Measurements from ENCODE around the gene GALNT4.

Gene GALNT4

GRCh38 chr12:89513544-89513943, 11.1 kb downstream of the GALNT4 start:
- no peak overlapping the region for H3K4me3 ChIP-seq (replicated peaks; ENCODE audit: low read depth, low read length)
- no peak for DNase-seq (ENCODE audit: low read depth)
- TF ChIP-seq, protein P1, sequence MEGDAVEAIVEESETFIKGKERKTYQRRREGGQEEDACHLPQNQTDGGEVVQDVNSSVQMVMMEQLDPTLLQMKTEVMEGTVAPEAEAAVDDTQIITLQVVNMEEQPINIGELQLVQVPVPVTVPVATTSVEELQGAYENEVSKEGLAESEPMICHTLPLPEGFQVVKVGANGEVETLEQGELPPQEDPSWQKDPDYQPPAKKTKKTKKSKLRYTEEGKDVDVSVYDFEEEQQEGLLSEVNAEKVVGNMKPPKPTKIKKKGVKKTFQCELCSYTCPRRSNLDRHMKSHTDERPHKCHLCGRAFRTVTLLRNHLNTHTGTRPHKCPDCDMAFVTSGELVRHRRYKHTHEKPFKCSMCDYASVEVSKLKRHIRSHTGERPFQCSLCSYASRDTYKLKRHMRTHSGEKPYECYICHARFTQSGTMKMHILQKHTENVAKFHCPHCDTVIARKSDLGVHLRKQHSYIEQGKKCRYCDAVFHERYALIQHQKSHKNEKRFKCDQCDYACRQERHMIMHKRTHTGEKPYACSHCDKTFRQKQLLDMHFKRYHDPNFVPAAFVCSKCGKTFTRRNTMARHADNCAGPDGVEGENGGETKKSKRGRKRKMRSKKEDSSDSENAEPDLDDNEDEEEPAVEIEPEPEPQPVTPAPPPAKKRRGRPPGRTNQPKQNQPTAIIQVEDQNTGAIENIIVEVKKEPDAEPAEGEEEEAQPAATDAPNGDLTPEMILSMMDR (IDR thresholded peaks at IDR 0.05; ENCODE audit: low read length, missing control alignments) = no peak

- TF ChIP-seq, protein P1 (IDR thresholded peaks at IDR 0.05; ENCODE audit: low read length, missing control alignments) = no peak
- peak; percentile 17 for DNase-seq (ENCODE audit: low read depth)
- no peak overlapping the region for H3K4me3 ChIP-seq (replicated peaks; ENCODE audit: low read depth, low read length)
Measured at GRCh38 chr12:89507015-89507824, 17.4 kb downstream of the GALNT4 start.

DNA sequence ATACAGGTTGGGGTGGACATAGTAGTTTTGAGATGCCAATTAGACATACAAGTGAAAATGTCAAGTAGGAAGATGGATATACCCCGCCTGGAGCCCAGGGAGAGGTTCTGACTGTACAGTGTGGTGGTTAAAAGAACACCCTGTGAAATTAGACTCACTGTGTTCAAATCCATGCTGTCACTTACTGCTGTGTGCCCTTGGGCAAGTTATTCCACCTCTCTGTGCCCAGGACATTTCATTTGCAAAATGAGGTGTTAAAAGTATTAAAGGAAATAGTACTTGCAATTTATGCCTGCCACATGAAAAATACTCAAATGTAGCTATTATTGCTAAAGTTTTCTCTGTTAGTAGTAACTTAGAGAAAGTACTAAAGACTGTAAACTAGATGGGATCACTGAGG, 18.5 kb downstream of the GALNT4 start:
- no peak for DNase-seq (ENCODE audit: low read depth)
- TF ChIP-seq, protein P1 (IDR thresholded peaks at IDR 0.05; ENCODE audit: low read length, missing control alignments) = no peak
- H3K4me3 ChIP-seq (replicated peaks; ENCODE audit: low read depth, low read length) = no peak overlapping the region

DNA sequence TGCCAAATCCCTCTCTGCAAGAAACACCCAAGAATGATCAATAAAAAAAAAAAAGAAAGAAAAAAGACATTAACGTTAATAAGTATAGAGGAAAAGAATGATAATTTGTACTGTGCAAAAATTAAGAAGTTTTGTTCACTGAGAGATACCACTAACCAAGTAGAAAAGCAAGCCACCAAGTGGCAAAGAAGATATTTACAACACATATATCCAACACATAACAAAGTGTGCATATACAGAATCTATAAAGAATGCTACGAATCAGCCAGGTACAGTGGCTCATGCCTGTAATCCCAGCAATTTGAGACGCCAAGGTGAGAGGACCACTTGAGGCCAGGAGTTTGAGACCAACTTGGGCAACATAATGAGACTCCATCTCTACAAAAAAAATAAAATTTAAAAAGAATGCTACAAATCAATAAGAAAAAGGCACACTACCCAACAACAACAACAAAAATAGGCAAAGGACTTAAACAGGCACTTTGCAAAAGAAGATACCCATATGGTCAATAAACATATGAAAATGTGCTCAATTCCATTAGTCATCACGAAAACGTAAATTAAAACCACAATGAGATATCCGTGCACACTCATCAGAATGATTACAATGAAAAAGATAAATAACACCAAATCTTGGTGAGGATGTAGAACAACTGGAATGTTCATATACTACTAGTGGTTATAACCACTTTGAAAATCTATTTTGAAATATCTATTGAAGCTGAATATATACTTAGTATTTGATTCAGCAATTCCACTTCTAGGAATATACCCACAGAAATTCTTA, 19.8 kb downstream of the GALNT4 start:
- H3K4me3 ChIP-seq (replicated peaks; ENCODE audit: low read depth, low read length) = no peak overlapping the region
- TF ChIP-seq, protein P1 (IDR thresholded peaks at IDR 0.05; ENCODE audit: low read length, missing control alignments) = peak; percentile 13
- peak; percentile 50 for DNase-seq (ENCODE audit: low read depth)

DNA sequence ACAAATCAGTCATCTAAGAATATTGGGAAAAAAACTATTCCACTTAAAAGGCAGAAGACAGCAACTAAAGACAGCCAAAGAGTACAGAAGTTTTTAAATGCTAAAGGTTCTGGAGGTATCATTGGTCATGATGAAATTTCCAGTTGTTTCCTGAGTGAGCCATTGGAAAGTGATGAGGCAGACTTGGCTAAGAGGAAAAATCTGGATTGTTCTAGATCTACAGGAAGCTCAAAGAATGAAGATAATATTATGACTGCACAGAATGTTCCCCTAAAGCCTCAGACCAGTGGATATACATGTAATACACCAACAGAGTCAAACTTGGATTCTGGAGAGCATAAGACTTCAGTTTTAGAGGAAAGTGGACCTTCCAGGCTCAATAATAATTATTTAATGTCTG, 22.8 kb downstream of the GALNT4 start:
- peak; percentile 37 for DNase-seq (ENCODE audit: low read depth)
- H3K4me3 ChIP-seq (replicated peaks; ENCODE audit: low read depth, low read length) = no peak overlapping the region
- TF ChIP-seq, protein P1 (IDR thresholded peaks at IDR 0.05; ENCODE audit: low read length, missing control alignments) = no peak

DNA sequence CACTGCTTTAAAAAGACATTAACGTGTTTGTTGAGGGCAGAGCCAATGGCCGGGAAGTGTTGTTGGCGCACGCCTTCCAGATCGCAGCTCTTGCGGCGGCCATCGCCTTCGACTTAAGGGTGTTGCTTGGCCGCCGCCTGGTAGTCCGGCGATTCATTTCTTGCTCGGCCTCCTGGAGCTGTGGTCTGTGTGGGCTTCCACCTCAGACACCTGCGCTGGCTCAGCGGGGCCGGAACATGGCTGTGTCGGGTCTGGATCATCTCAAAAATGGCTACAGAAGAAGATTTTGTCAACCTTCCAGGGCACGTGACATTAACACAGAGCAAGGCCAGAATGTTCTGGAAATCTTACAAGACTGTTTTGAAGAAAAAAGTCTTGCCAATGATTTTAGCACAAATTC, 24.7 kb downstream of the GALNT4 start:
- no peak overlapping the region for H3K4me3 ChIP-seq (replicated peaks; ENCODE audit: low read depth, low read length)
- no peak for DNase-seq (ENCODE audit: low read depth)
- TF ChIP-seq, protein P1 (IDR thresholded peaks at IDR 0.05; ENCODE audit: low read length, missing control alignments) = no peak
